GM19025 (cell line): ENCODE results near the gene WDR37.
A peak's percentile ranks its signal among the peaks of the same experiment; 100 is the strongest.
"Not testable (repeated sequence)": the region's sequence is repeated elsewhere in the genome, so short reads cannot be mapped to it uniquely, and the experiment has no call there.

Experiments used
- ATAC-seq: cut with Tn5 transposase; IDR thresholded peaks from one replicate; pipeline ENCODE4 v1.9.1; 2021; ENCODE audit warnings: mild to moderate bottlenecking, low read depth, moderate library complexity; ENCODE audit not compliant: unreplicated experiment

Gene WDR37

DNA sequence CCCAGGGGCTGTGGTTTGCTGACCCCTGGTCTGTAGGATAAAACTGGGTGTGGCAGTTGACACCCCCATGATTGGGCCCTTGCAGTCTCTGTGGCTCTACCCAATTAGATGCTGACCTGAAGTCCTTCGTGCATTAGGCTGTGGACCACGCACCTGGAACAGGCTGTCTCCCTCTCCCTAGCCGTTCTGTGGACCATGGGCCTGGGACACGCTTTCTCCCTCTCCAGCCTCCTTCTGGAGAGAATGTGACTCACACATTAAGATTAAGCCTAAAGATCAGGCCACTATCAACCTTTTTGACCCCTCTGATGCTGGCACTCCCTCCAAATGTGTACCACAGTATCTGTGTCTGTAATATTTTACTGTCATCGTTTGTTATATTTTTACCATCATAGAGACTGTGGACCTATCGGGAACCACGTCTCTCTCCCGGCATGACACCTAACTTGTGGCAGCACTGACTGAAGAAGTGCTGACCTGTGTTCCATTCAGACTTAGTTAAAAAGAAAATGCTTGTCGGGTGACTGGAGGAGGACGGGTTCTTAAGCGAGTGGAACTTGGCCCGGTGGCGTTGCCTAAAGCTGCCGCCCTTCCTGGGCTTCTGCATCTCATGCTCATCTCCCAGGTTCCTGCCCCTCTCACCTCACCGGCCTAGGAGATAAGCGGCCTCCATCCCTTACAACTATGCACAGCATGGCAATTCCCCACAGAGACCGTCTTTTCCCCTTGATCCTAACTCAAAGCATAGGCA lies 92.8 kb downstream of the WDR37 start:
- no peak for ATAC-seq

GRCh38 chr10:1149793-1150637 lies 93.8 kb downstream of the WDR37 start:
- ATAC-seq, result no peak

DNA sequence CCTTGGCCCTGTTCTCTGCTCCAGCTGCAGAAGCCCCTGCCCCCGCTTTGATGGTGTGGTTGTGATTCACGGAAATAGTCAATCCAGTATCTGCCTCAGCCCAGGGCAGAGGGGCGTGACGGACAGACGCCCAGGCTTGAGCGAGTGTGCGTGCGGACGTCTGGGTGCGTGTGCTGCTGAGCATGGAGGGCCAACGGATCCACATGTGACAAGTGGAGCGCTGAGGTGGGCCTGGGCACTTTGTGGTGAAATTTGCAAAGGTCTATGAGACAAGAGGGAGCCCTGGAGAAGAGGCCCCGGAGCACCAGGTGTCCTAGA lies 94.4 kb downstream of the WDR37 start:
- ATAC-seq, result no peak

DNA sequence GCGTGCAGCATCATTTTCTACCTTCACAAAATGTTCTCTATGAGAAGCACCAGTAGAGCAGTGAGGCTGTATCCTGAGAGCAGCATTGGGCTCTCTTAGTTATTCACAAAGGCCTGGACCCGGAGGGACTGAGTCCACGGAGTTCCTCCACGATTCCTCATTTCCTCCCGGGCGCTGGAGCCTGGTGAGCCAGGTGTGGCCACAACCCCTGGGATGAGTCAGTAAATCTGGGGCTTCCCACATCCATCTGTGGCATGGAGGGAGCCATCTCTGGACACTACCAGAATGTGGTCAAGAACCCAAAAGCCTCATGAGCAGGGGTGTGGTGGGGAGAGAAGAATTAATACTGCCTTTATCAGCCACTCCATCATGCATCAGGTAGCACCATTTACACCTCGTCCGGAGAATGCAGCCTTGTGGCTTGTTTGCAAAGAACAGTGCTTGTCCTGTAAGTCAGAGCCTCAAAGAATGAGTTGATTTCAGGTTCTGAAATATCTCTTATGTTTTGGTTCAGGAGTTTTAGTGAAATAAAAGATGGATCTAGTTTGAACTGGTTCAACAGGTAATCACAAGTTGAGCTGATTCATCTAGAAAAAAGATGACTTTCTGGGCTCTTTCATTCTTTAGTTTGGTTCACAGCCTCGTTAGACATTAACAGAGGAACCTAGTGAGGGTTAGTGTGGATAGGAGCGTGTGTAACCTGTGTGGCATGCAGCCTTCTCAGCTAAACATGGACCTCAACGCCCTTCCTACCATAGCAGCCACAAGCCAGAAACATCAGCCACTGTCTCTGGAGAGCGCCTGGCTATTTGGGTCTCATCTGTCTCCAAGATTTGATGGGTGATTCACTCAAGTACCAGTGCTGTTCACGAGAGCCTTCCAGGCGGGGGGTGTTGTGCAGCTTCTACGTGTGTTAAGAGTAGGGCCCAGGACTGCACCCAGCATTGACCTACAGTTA lies 95.2 kb downstream of the WDR37 start:
- ATAC-seq, result peak; percentile 59

DNA sequence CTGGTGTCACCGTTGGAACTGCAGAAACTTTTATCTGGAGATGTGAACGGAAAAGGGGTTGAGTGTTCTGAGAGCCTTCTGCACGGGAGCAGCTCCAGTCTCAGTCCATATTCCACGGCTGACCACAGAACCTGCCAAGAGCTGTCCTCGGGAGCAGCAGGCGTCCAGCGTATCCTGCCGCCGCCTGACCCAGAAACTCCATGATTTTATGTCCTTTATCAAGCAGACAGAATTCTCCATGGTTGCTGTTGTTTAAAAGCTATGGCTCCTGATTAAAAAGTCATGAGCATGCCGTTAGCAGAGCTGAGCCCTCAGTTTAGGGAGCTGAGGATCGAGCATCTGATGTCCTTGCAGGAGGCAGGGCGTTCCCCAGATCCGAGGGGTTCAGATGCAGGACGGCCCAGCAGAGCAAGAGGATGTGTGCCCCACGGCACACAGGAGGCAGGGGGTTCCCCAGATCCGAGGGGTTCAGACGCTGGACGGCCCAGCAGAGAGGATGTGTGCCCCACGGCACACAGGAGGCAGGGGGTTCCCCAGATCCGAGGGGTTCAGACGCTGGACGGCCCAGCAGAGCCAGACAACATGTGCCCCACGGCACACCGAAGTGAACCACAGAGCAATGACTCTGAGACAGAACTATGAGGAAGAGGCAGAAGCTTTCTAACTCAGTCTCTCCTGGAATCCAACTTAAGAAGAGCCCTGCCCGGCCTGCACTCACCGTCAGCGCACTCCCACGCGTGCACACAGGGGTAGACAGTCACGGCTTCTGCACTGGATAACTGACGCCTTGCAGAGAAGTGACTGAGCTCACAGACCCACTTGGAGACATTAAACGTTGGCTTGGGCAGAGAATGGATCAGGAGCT lies 96.4 kb downstream of the WDR37 start:
- no peak for ATAC-seq

DNA sequence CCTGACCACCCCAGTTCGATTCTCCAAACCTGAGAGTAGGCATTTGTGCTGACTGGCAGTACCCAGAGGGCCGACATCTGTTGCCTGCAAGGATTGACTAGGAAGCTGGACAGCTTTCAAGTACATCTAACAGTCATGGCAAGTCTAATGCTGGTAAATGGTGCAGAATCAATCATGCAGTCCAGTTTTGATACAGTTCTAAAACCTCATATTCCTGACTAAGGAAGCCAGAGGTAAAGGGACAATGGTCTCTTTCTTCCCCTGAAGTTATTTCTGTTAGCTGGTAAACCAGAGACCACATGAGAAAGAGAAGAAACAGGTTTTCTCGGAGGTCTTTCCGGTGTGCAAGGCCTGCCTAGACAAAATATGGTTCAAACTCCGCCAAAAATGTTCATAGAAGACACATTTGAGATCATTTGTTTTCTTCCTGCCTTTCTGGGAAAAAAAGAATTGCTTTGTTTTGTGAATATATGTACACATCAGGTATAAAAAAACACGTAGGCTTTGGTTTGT lies 97.1 kb downstream of the WDR37 start:
- no peak for ATAC-seq

GRCh38 chr10:1153805-1154351 lies 97.7 kb downstream of the WDR37 start:
- no peak for ATAC-seq

DNA sequence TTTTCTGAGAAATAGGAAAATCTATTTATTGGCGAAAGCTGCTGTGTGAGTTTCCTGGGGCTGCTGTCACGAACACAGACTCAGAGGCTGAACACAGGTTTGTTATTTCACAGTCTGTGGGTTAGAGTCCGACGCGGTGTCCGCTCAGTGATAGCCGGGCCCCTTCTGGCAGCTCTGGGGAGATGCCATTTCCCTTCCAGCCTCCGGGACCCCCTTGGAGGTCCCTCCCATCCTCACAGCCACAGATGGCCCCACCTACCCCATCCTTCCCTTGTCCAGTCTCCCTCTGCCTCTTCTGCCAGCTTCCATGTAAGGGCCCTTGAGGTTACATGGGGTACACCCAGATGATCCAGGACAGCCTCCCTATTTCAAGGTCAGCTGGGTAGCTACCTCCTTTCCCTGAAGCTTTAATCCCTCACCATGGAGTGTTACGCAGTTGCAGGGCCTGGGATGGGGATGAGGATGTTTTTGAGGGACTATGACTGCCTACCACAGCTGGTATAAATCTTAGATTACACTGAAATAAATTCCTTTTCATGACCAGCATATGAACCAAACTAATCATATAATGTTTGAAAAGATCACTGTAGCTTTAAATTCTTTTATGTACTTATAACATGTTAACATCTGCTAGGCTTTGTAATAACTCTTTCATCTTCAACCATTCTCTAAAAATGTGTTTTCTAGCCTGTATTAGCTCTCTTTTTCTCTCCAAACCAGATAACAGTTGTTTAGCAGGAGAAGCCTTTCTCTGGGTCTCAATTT lies 98.5 kb downstream of the WDR37 start:
- no peak for ATAC-seq

GRCh38 chr10:1155791-1156615 lies 99.8 kb downstream of the WDR37 start:
- no peak for ATAC-seq

DNA sequence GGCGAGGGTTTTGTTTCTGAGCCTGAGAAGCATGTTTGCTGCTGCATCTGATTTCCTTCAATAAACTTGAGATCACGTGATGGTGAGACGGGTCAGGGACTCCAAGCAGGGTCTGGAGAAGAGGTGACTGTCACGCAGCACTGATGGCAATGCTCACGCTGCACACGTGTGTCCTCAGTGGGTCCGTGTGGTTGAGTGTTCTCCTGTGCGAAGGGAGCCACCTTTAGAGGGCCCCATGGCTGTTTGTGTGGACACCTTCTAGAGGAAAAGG lies 100.4 kb downstream of the WDR37 start:
- ATAC-seq, result no peak

GRCh38 chr10:1156921-1157614 lies 100.9 kb downstream of the WDR37 start:
- ATAC-seq, result no peak

DNA sequence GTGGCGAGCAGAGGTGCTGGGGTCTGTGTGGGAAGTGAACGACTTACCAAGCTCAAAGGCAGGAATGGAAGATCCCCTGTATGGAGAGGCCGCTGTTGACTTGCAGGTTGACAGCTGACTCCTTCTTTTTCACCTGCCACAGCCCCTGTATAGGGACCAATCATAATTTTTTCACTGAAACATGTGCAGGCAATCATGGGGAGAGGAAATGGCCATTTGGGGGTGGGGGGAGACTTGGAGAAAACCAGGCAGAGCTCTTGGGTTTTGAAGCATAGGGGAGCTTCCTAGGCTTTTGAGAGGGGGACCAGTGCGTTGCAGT lies 101.4 kb downstream of the WDR37 start:
- no peak for ATAC-seq

DNA sequence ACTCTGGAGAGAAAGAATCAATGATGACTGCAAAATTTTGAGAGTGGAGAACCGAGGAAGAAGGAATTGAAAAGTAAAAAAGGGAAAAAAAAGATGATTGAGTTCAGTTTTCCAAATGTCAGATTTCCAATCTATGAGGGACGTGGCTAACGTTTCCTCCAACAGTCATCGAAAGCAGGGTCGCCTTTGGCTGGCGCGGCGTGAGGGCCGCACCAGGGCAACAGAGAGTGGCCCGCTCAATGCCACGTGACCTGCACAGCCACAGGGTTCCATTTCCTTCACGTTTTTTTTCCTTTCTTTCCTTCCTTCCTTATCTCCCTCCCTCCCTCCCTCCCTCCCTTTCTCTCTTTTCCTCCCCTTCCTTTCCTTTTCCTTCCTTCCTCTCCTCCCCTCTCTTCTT lies 101.9 kb downstream of the WDR37 start:
- no peak for ATAC-seq

- ATAC-seq, result not testable (repeated sequence)
Measured at GRCh38 chr10:1158536-1158935, 102.4 kb downstream of the WDR37 start.

- no peak for ATAC-seq
Measured at GRCh38 chr10:1159131-1160061, 103.2 kb downstream of the WDR37 start.

GRCh38 chr10:1160561-1161314 lies 104.6 kb downstream of the WDR37 start:
- no peak for ATAC-seq
